Measurements from ENCODE around the gene CMKLR1. TPM values are rescaled to one million over a fixed set of nuclear protein-coding genes. Genes with fewer than 3 reads are reported as not detected.

Gene CMKLR1
- total RNA-seq, 3 donors from 2014 or later (not counting 1 experiment from before 2014, with no cell fraction given) = 40.7 to 99.1 (median 63.2) TPM

GRCh38 chr12:108341854-108342847, 3.0 kb upstream of the CMKLR1 start:
- Mint-ChIP-seq H3K27ac (peak overlapping the region in 1 of 2 donors; percentile 9), H3K4me3 (no peak overlapping the region), H3K36me3 (no peaks in the 10 kb centered on the region), H3K4me1 (peaks cover 19 to 55% of the 10 kb centered on the region in 2 donors), H3K9me3 (peaks cover 0 to 2% of the 10 kb centered on the region in 2 donors), H3K27me3 (ENCODE audit: low read depth in 2 of 2) (no peaks in the 10 kb centered on the region)
- Histone ChIP-seq H3K9me3 (ENCODE audit: control insufficient read depth, insufficient read depth, low read length) (no peaks in the 10 kb centered on the region), H3K4me1 (ENCODE audit: control insufficient read depth, insufficient read depth, low read length) (peaks cover 23% of the 10 kb centered on the region), H3K27ac (ENCODE audit: low read length) (no peak overlapping the region), H3K36me3 (ENCODE audit: control insufficient read depth, insufficient read depth, low read length) (no peaks in the 10 kb centered on the region), H3K4me3 (ENCODE audit: low read length) (no peak overlapping the region), H3K27me3 (ENCODE audit: control insufficient read depth, insufficient read depth, low read length) (no peaks in the 10 kb centered on the region)
- intact Hi-C loops (cut with micrococcal nuclease) = no loop called here
- TF ChIP-seq CTCF (IDR thresholded peaks at IDR 0.05) = no peak
- ATAC-seq (no peak), DNase-seq (no peak)
- WGBS (ENCODE audit: insufficient coverage) = 79% methylated on average over 8 of the region's 8 CpGs

DNA sequence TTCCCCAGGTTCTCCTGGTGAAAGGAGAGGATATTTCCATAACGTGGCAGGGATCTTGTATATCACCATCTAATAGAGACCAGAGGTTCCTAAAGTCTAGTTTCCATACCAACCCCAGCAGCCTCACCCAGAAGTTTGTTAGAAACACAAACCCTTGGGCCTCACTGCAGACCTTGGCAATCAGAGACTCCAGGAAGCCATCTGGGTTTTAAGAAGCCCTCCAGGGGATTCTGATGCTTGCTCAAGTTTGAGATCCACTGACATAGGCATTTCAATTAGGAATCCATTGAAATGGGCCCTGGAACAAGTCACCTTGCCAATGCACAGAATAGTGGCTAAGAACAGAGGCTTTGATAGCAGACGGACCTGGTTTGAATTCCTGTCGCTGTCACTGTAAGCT, 2.2 kb upstream of the CMKLR1 start:
- Mint-ChIP-seq H3K27ac (peak overlapping the region; percentile 9 to 96), H3K9me3 (peaks cover 0 to 2% of the 10 kb centered on the region in 2 donors), H3K4me3 (peak overlapping the region; percentile 31), H3K27me3 (ENCODE audit: low read depth in 2 of 2) (no peaks in the 10 kb centered on the region), H3K36me3 (no peaks in the 10 kb centered on the region), H3K4me1 (peaks cover 27 to 52% of the 10 kb centered on the region in 2 donors)
- intact Hi-C loops (cut with micrococcal nuclease) = no loop called here
- ATAC-seq = no peak
- Histone ChIP-seq H3K36me3 (ENCODE audit: control insufficient read depth, insufficient read depth, low read length) (no peaks in the 10 kb centered on the region), H3K27ac (ENCODE audit: low read length) (no peak overlapping the region), H3K9me3 (ENCODE audit: control insufficient read depth, insufficient read depth, low read length) (no peaks in the 10 kb centered on the region), H3K4me1 (ENCODE audit: control insufficient read depth, insufficient read depth, low read length) (peaks cover 27% of the 10 kb centered on the region), H3K4me3 (ENCODE audit: low read length) (no peak overlapping the region), H3K27me3 (ENCODE audit: control insufficient read depth, insufficient read depth, low read length) (no peaks in the 10 kb centered on the region)
- DNase-seq = no peak
- WGBS (ENCODE audit: insufficient coverage) = 94% methylated on average over 3 of the region's 3 CpGs
- TF ChIP-seq CTCF (IDR thresholded peaks at IDR 0.05) = no peak

DNA sequence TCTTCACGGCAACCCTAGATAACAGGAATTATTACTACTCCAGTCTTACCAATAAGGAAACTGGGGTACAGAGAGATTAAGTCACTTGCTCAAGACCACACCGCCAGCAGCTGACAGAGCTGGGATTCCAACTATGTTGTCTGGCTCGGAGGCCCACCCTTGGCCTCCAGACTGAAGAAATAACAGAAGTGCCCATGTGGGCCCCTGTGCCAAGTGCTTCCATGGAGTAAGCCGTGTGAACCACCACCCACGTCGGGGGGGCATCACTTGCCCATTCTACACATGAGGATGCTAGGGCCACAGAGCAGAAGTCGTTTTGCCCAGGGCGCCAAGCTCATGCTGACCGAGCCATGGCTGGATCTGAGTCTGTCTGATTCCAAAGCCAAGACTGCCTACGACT, 926 bp upstream of the CMKLR1 start:
- H3K4me1 ChIP-seq (ENCODE audit: control insufficient read depth, insufficient read depth, low read length) = peaks cover 41% of the 10 kb centered on the region
- peak overlapping the region; percentile 60 for H3K4me3 ChIP-seq (ENCODE audit: low read length)
- no peaks in the 10 kb centered on the region for H3K36me3 ChIP-seq (ENCODE audit: control insufficient read depth, insufficient read depth, low read length)
- WGBS (ENCODE audit: insufficient coverage) = 88% methylated on average over 10 of the region's 10 CpGs
- no peaks in the 10 kb centered on the region for H3K9me3 ChIP-seq (ENCODE audit: control insufficient read depth, insufficient read depth, low read length)
- H3K27ac Mint-ChIP-seq = peak overlapping the region; percentile 94 to 96
- H3K4me1 Mint-ChIP-seq = peaks cover 37 to 63% of the 10 kb centered on the region in 2 donors
- peaks cover 0 to 2% of the 10 kb centered on the region in 2 donors for H3K9me3 Mint-ChIP-seq
- intact Hi-C loops (cut with micrococcal nuclease) = no loop called here
- no peak for TF ChIP-seq CTCF (IDR thresholded peaks at IDR 0.05)
- ATAC-seq (no peak), DNase-seq (no peak)
- no peaks in the 10 kb centered on the region for H3K27me3 Mint-ChIP-seq (ENCODE audit: low read depth in 2 of 2)
- no peaks in the 10 kb centered on the region for H3K27me3 ChIP-seq (ENCODE audit: control insufficient read depth, insufficient read depth, low read length)
- H3K27ac ChIP-seq (ENCODE audit: low read length) = peak overlapping the region; percentile 71
- peak overlapping the region; percentile 91 for H3K4me3 Mint-ChIP-seq
- peaks cover 8% of the 10 kb centered on the region for H3K36me3 Mint-ChIP-seq
